Stimulated activated CD8-positive, alpha-beta memory T cell treated with anti-CD3 and anti-CD28 coated beads, Interleukin-15, amount 100 ng/mL, for 1 hour (primary cell): ENCODE results near the gene SYTL3.
"Not testable (repeated sequence)": the region's sequence is repeated elsewhere in the genome, so short reads cannot be mapped to it uniquely, and the experiment has no call there.

ENCODE experiments used
- DNase-seq: peaks from one replicate; pipeline ENCODE4 v3.0.0-alpha.2; 2020; ENCODE audit warnings: low read depth

Gene SYTL3

GRCh38 chr6:158621694-158622544 is 27.9 kb upstream of the SYTL3 start:
- DNase-seq, result no peak

- no peak for DNase-seq
These were observed 27.2 kb upstream of the SYTL3 start for GRCh38 chr6:158622545-158623190.

GRCh38 chr6:158624684-158625682 is 24.9 kb upstream of the SYTL3 start:
- no peak for DNase-seq

- DNase-seq, result no peak
These were observed 24.0 kb upstream of the SYTL3 start for GRCh38 chr6:158625881-158626305.

GRCh38 chr6:158626360-158627167 is 23.3 kb upstream of the SYTL3 start:
- DNase-seq, result no peak

- DNase-seq, result no peak
These were observed 22.5 kb upstream of the SYTL3 start for GRCh38 chr6:158627168-158627939.

GRCh38 chr6:158627940-158628211 is 22.0 kb upstream of the SYTL3 start:
- no peak for DNase-seq

- DNase-seq, result no peak
These were observed 21.3 kb upstream of the SYTL3 start for GRCh38 chr6:158628542-158628941.

- DNase-seq, result no peak
These were observed 20.3 kb upstream of the SYTL3 start for GRCh38 chr6:158629367-158630221.

- DNase-seq, result no peak
These were observed 18.8 kb upstream of the SYTL3 start for GRCh38 chr6:158630938-158631616.

- no peak for DNase-seq
These were observed 17.9 kb upstream of the SYTL3 start for GRCh38 chr6:158631678-158632537.

GRCh38 chr6:158632538-158633119 is 17.2 kb upstream of the SYTL3 start:
- DNase-seq, result not testable (repeated sequence)

- no peak for DNase-seq
These were observed 16.7 kb upstream of the SYTL3 start for GRCh38 chr6:158633127-158633526.

GRCh38 chr6:158634695-158635426 is 15.0 kb upstream of the SYTL3 start:
- no peak for DNase-seq

GRCh38 chr6:158635427-158636073 is 14.3 kb upstream of the SYTL3 start:
- no peak for DNase-seq

GRCh38 chr6:158636778-158637177 is 13.1 kb upstream of the SYTL3 start:
- no peak for DNase-seq
